K562 treated with DMSO at 1 percent for 24 hours (cell line): ENCODE measurements around the gene PGGHG. TPM values are rescaled to one million over a fixed set of nuclear protein-coding genes. Genes with fewer than 3 reads are reported as not detected.

Source experiments
- total RNA-seq: library from RNA; unstranded; fragments of 300-600 nt; gene quantifications from 2 replicates; pipeline ENCODE4 v1.2.3, GENCODE V29; 2022; ENCODE audit warnings: low read depth; ENCODE audit not compliant: insufficient read depth

PGGHG gene
- total RNA-seq, result 27.6 and 29.2 TPM in 2 replicates

DNA sequence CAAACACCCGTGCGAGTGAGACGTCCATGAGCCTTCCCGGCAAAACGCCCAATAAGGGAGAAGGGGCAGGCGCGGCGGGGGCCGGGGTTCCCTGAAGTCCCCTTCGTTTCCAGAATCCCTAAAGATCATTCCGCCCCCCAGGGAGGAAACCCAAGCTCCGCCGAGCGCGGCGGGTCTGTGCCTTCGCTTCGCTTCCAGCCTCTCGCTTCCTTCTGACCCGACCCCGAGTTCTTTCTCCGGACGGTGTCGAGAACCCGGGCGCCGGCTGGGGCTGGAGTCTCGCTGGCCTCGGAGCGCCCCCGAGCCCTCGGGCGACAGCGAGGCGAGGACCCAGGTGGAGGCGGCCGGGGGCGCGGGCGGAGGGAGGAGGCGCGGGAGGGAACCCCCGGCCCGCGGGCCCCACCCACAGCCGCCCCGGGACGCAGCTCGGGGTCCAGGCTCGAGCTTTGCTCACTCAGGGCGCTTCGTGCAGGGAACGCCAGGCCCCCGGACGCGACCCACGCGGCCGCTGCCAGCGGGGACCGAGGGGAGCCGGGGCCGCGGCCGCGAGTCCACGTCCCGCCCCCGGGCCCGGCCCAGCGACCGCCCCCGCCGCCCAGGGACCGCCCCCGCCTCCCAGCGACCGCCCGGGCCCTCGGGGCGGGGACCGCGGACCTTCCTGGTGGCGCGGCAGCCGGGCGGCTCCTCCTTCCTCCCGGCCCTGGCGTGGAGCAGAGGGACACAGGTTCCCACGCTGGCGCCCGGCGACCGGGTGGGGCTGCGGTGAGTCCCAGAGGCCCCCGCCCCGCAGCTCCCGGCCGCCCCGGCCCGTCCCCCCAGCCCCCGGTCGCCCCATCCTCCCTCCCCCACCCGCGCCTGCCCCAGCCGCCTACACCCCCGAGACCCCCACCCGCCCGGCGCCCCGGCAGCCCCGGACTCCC lies at the start of gene PGGHG:
Gene PGGHG (plus strand): TSS at position 649 of the 920 bp plus-strand sequence. CDS start 691 bp downstream, outside the sequence.

GRCh38 chr11:278001-278951 lies 10.7 kb upstream of the PGGHG start, which contains the start of gene NLRP6:
Gene NLRP6 (plus strand): TSS chr11:278407. CDS start chr11:278570, 163 bp downstream.

DNA sequence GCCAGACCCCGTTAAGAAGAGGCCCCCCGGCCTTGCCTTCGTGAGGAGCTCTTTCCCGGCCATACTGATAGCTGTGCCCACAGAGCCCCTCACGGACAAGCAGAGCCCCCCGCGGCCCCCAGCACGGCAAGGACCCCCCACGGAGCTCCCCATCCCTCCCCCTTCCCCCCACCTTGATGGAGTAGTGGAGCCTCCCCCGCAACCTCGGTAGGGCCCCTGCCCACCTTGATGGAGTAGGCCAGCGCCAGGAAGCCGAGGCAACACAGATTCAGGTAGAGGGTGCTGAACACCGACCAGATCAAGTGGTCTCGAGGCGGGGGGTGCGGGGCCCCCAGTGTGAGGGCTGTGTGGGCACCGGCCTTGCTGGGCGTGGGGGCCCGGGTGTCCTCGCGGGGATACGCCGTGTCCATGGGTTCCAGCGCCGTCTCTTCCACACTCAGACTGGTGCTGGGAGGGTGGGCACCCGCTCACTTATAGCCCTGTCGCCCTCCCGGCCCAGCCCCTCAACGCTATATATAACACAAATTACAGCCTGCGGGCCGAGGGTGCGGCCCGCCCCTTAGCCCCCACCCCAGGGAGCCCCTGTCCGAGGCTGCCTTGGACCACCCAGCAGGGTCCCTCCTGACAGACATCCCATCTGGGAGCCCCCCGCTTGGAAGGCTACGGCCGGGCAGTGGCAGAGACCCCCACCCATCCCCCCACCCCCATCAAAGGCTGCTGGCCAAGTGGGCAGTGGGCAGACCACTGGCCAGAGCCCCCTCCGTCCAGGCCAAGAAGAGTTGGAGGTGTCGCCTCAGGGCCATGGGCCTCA lies 10.4 kb downstream of the PGGHG start, which contains the start of gene IFITM5:
Gene IFITM5 (minus strand): TSS at position 446 of the 811 bp plus-strand sequence. CDS start 36 bp downstream, at position 410.

DNA sequence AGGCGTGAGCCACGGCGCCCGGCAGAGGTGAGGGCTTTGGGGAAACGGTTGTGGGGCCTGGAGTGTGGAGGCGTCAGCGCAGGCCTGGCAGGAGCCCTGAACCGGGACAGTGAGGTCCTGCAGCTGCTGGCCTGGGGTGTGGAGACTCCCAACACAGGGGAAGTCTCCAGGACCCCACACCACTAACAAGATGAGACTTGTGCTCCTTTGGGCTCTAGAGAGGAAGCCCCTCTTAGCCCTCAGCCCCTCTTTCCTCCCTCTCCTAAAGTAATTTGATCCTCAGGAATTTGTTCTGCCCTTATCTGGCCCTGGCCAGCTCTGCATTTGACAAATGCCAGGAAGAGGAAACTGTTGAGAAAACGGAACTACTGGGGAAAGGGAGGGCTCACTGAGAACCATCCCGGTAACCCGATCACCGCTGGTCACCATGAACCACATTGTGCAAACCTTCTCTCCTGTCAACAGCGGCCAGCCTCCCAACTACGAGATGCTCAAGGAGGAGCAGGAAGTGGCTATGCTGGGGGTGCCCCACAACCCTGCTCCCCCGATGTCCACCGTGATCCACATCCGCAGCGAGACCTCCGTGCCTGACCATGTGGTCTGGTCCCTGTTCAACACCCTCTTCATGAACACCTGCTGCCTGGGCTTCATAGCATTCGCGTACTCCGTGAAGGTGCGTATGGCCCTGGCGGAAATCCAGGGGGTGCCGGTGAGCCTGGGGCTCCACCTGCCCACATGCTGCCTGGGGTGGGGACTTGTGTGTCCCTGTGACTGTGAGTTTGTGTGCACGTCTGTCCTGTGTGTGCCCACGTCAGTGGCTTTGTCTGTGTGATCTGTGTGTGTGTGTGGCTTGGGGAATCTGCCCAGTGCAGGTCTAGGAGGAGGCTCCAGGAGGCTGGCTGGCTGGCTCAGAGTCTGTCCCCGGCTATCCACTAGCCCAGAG lies 19.1 kb downstream of the PGGHG start, which contains the start of gene IFITM2:
Gene IFITM2 (plus strand): TSS at position 51 of the 943 bp plus-strand sequence. CDS start 377 bp downstream, at position 428.

GRCh38 chr11:313787-314553 lies 25.0 kb downstream of the PGGHG start, which contains the start of gene IFITM1:
Gene IFITM1 (plus strand): TSS chr11:314040. CDS start chr11:314171, 131 bp downstream.

Other genes starting within 250 kb of the PGGHG start
- not detected in 2 replicates for gene SCGB1C1, start 96.0 kb upstream of the PGGHG start, total RNA-seq
- gene BET1L, start 81.7 kb upstream of the PGGHG start, total RNA-seq, result 54.9 and 55.4 TPM in 2 replicates
- gene RIC8A, start 81.4 kb upstream of the PGGHG start, total RNA-seq, result 128 and 143 TPM in 2 replicates
- gene SIRT3, start 52.8 kb upstream of the PGGHG start, total RNA-seq, result 27.0 and 39.8 TPM in 2 replicates
- gene PSMD13, start 52.1 kb upstream of the PGGHG start, total RNA-seq, result 173 and 177 TPM in 2 replicates
- gene NLRP6, start 10.7 kb upstream of the PGGHG start, total RNA-seq, result 1.2 and 3.3 TPM in 2 replicates
- not detected in 2 replicates for gene IFITM5, start 10.4 kb downstream of the PGGHG start, total RNA-seq
- 327 and 343 TPM in 2 replicates for gene IFITM2, start 18.7 kb downstream of the PGGHG start, total RNA-seq
- 817 and 870 TPM in 2 replicates for gene IFITM1, start 24.9 kb downstream of the PGGHG start, total RNA-seq
- 221 and 261 TPM in 2 replicates for gene IFITM3, start 31.7 kb downstream of the PGGHG start, total RNA-seq
- gene B4GALNT4, start 80.4 kb downstream of the PGGHG start, total RNA-seq, result 9.3 and 14.9 TPM in 2 replicates
- gene PKP3, start 105.1 kb downstream of the PGGHG start, total RNA-seq, result 76.7 and 82.1 TPM in 2 replicates
- gene SIGIRR, start 125.9 kb downstream of the PGGHG start, total RNA-seq, result 178 and 181 TPM in 2 replicates
- 7.5 and 9.6 TPM in 2 replicates for gene ANO9, start 152.9 kb downstream of the PGGHG start, total RNA-seq
- gene PTDSS2, start 161.2 kb downstream of the PGGHG start, total RNA-seq, result 55.5 and 69.8 TPM in 2 replicates
- 211 and 239 TPM in 2 replicates for gene RNH1, start 218.1 kb downstream of the PGGHG start, total RNA-seq
- gene HRAS, start 246.4 kb downstream of the PGGHG start, total RNA-seq, result 49.2 and 65.2 TPM in 2 replicates
- gene LRRC56, start 248.4 kb downstream of the PGGHG start, total RNA-seq, result 4.8 and 5.2 TPM in 2 replicates